Kidney (tissue), 14 donors: ENCODE results near the gene PLEKHH1. TPM values are rescaled to one million over a fixed set of nuclear protein-coding genes. Genes with fewer than 3 reads are reported as not detected.

Experiments used
- DNase-seq, 5 donors: peaks; one replicate each; pipeline ENCODE4 v3.0.0-alpha.2; 2013 to 2020
- FAIRE-seq: peaks from 2 replicates; lab custom pipeline; 2012; peaks lifted over from hg19 to GRCh38; lab: Jason Lieb, UNC
- H3K27ac ChIP-seq, 2 donors: one replicate each; pipeline ENCODE4 v1.7.0; 2013; ENCODE audit warnings: low read depth in 2 of 2, low read length in 2 of 2, inconsistent platforms in 1 of 2
- H3K27me3 ChIP-seq: one replicate; pipeline ENCODE4 v1.7.1; 2013; ENCODE audit warnings: low read length, inconsistent platforms; ENCODE audit not compliant: control insufficient read depth, insufficient read depth
- H3K36me3 ChIP-seq, 3 donors: one replicate each; pipeline versions ENCODE4 v1.7.0 to v1.7.1; 2013; ENCODE audit warnings: low read length in 3 of 3, control low read depth in 1 of 3, inconsistent platforms in 1 of 3; ENCODE audit not compliant: insufficient read depth in 3 of 3, control insufficient read depth in 2 of 3
- H3K4me1 ChIP-seq, 3 donors: one replicate each; pipeline versions ENCODE4 v1.7.0 to v1.7.1; 2013; ENCODE audit warnings: low read length in 3 of 3, inconsistent platforms in 1 of 3, low read depth in 1 of 3; ENCODE audit not compliant: control insufficient read depth in 2 of 3, insufficient read depth in 2 of 3
- H3K4me3 ChIP-seq, 3 donors: one replicate each; pipeline versions ENCODE4 v1.7.0 to v1.8.1; 2013; ENCODE audit warnings: low read length in 3 of 3, control low read depth in 1 of 3, inconsistent platforms in 1 of 3
- H3K9ac ChIP-seq, 3 donors: one replicate each; pipeline versions ENCODE4 v1.7.0 to v1.7.1; 2013; ENCODE audit warnings: low read length in 3 of 3, control low read depth in 1 of 3, inconsistent platforms in 1 of 3
- H3K9me3 ChIP-seq, 3 donors: one replicate each; pipeline versions ENCODE4 v1.7.0 to v1.7.1; 2013; ENCODE audit warnings: low read length in 3 of 3, control low read depth in 1 of 3, inconsistent platforms in 1 of 3; ENCODE audit not compliant: control insufficient read depth in 2 of 3, insufficient read depth in 1 of 3
- intact Hi-C: fragments of 100-400 bp; cut with DNase I; formaldehyde crosslinking; loops from one replicate; pipeline ENCODE4 v1.11.1; 2022
- polyA plus RNA-seq: library from polyadenylated mRNA; stranded (reverse); fragments of 350-450 nt; fragmentation: Illumina TruSeq; extraction: RNeasy Lipid Tissue Mini Kit (QIAGEN cat#74804); gene quantifications from one replicate; pipeline ENCODE4 v1.2.3, GENCODE V29; 2014; ENCODE audit warnings: low read depth, low replicate concordance; ENCODE audit not compliant: insufficient read depth
- total RNA-seq: library from RNA; stranded (reverse); fragmentation: NEBNext Ultra II Directional; extraction: Animal tissue kit (Norgen Biotek cat#: 25700); gene quantifications from one replicate; pipeline ENCODE4 v1.2.1, GENCODE V29; 2021
- TF ChIP-seq, protein P1 (sequence below): IDR thresholded peaks from 3 replicates; pipeline ENCODE4 v1.5.1; 2012; ENCODE audit warnings: mild to moderate bottlenecking, moderate library complexity, borderline replicate concordance; ENCODE audit not compliant: insufficient read depth; ENCODE audit errors: extremely low read depth
- donor health status: control.
- donor health status: control.
- donor health status: control.
- donor health status: control.
- donor health status: control.
- donor health status: DM: yes; HTN: yes; CAD: no.
- donor health status: Normal renal cell carcinoma (clear cell type).

The PLEKHH1 gene
- total and polyA plus RNA-seq, 2 donors from 2014 or later: 9.1 to 26.2 TPM

DNA sequence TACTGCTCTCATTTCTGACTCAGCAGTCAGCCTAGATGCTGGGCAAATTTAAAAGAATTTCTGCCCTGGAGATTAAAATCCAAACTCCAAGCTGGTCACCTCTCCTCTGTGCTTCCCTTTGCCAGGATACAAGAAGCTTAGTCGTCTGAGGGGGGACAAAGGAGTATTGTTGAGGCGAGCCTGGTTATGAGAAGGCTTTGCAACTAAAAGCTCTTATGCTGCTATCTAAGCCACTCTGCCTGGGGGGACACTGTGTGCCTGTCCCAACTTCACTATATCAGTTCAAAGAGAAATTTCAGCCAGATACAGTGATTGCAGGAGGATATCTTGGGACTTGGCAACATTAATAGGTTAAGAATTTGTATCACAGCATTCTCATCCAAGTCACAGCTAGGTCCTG lies 10.8 kb upstream of the PLEKHH1 start:
- H3K27ac ChIP-seq: no peak overlapping the region
- no peak overlapping the region for H3K4me3 ChIP-seq
- no peaks in the 10 kb centered on the region for H3K9me3 ChIP-seq
- H3K27me3 ChIP-seq: no peaks in the 10 kb centered on the region
- TF ChIP-seq, protein P1, sequence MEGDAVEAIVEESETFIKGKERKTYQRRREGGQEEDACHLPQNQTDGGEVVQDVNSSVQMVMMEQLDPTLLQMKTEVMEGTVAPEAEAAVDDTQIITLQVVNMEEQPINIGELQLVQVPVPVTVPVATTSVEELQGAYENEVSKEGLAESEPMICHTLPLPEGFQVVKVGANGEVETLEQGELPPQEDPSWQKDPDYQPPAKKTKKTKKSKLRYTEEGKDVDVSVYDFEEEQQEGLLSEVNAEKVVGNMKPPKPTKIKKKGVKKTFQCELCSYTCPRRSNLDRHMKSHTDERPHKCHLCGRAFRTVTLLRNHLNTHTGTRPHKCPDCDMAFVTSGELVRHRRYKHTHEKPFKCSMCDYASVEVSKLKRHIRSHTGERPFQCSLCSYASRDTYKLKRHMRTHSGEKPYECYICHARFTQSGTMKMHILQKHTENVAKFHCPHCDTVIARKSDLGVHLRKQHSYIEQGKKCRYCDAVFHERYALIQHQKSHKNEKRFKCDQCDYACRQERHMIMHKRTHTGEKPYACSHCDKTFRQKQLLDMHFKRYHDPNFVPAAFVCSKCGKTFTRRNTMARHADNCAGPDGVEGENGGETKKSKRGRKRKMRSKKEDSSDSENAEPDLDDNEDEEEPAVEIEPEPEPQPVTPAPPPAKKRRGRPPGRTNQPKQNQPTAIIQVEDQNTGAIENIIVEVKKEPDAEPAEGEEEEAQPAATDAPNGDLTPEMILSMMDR: no peak
- FAIRE-seq (no peak), DNase-seq (no peak)
- H3K36me3 ChIP-seq: no peaks in the 10 kb centered on the region
- no peak overlapping the region for H3K9ac ChIP-seq
- no peaks in the 10 kb centered on the region for H3K4me1 ChIP-seq
- intact Hi-C loops: no loop called here

GRCh38 chr14:67523764-67524633 lies 9.1 kb upstream of the PLEKHH1 start:
- H3K4me3 ChIP-seq: no peak overlapping the region

DNA sequence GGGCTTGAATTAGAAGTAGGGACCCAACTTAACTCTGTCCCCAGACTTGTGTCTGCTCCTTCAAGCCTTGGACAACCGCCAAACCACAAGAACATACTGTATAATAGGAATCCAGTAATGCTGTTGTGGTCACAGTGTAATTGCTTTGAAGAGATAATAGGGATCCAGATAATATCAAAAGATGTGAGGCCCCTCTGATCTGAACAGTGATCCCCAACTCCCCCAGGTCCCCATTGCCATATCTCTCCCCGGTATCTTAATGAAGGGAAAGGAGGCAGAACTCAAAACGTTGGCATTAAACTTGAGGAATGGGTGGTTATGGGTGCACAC lies 8.5 kb upstream of the PLEKHH1 start:
- H3K36me3 ChIP-seq: no peaks in the 10 kb centered on the region
- H3K9me3 ChIP-seq: no peaks in the 10 kb centered on the region
- intact Hi-C loops: no loop called here
- no peak overlapping the region for H3K9ac ChIP-seq
- TF ChIP-seq, protein P1: no peak
- no peak for FAIRE-seq
- no peak overlapping the region for H3K27ac ChIP-seq
- no peaks in the 10 kb centered on the region for H3K27me3 ChIP-seq
- H3K4me1 ChIP-seq: no peaks in the 10 kb centered on the region
- no peak overlapping the region for H3K4me3 ChIP-seq
- DNase-seq: no peak

More at GRCh38 chr14:67523764-67524633, 9.1 kb upstream of the PLEKHH1 start:
- Histone ChIP-seq H3K36me3 (no peaks in the 10 kb centered on the region), H3K9ac (no peak overlapping the region), H3K27me3 (no peaks in the 10 kb centered on the region), H3K27ac (no peak overlapping the region), H3K4me1 (no peaks in the 10 kb centered on the region), H3K9me3 (no peaks in the 10 kb centered on the region)
- intact Hi-C loops: no loop called here
- FAIRE-seq (no peak), DNase-seq (no peak)
- TF ChIP-seq, protein P1: no peak
